Left colon (tissue), 2 donors: Measurements from ENCODE around the gene BTBD8. TPM values are rescaled to one million over a fixed set of nuclear protein-coding genes. Genes with fewer than 3 reads are reported as not detected.
A peak's percentile ranks its signal among the peaks of the same experiment; 100 is the strongest.

Source experiments
- ATAC-seq: fragments of 200-7000 bp; cut with Tn5 transposase; one replicate; pipeline ENCODE4 v1.9.1; 2020; ENCODE audit warnings: mild to moderate bottlenecking, moderate library complexity
- DNase-seq, 2 donors: peaks; one replicate each; pipeline ENCODE4 v3.0.0-alpha.2; 2020
- intact Hi-C, 2 donors: fragments of 100-400 bp; cut with DNase I in 1 of 2; cut with micrococcal nuclease in 1 of 2; formaldehyde crosslinking; loops; one replicate each; pipeline versions ENCODE4 v1.11.2 to v1.14.0; 2022; cut with DNase I, micrococcal nuclease
- total RNA-seq, 2 donors: library from RNA; stranded (reverse); fragmentation: NEBNext Ultra II Directional; extraction: Animal tissue kit (Norgen Biotek cat#: 25700); gene quantifications; one replicate each; pipeline ENCODE4 v1.2.1, GENCODE V29; 2021
- donor health status: DM: no; HTN: no; CAD: no.
- donor health status: DM: yes; HTN: yes; CAD: no.

BTBD8 gene
- total RNA-seq, 2 donors from 2014 or later, result 2.8 to 5.3 TPM

DNA sequence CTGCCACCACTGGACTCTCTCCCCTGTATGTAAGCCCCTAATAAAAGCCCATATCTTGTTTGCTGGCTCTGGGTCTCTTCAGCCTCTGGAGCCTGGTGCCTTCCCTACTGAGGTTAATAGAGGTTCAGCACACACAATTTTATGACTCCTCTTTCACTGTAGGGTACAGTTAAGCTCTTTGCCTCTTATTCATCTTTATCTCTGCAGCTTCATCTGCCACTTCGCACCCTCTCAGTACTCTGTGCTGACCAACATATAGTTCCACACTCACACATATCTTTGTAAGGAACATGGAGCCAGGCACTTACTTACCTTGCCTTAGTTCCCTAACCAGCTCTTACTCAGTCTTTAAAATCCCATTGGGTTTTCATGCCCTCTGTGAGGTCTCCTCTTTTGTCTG, 4.5 kb downstream of the BTBD8 start:
- ATAC-seq, result no peak
- intact Hi-C loops, result no loop called here
- no peak for DNase-seq

DNA sequence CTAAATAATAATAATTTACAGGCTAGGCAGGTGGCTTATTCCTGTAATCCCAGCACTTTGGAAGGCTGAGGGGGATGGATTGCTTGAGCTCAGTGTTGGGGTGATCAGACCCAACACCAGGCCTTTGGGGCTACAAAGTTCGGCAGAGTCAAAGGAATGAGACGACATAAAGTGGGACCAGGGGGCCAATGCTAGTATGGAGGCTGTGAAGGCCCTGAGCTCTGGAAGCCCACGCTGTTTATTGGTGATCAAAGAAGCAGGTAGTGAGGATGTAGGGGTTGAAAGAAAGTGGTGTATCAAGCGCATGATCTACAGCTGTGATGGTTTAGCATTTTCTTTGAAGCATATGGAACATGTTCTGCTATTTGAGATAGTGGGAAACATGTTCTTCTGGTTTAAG, 5.6 kb downstream of the BTBD8 start:
- no peak for DNase-seq
- intact Hi-C loops, result no loop called here
- no peak for ATAC-seq

DNA sequence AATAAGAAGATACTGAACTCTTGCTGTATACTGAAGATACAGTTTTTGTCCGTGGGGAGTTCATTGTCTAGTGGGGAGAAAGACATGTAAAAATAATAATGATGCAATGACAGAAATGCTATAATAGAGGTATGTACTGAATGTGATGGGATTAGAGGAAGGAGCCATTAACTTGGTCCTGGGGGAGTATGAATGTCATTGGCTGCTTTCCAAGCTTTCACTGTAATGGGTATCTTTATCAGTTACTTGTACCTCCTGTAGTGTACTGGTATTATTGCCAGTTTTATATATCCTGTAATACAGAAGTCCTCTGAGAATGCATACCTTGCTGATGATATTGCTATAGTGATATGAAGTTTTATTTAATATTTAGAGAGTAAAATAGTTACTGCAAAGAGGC, 7.4 kb downstream of the BTBD8 start:
- intact Hi-C loops, result no loop called here
- DNase-seq (no peak), ATAC-seq (no peak)

DNA sequence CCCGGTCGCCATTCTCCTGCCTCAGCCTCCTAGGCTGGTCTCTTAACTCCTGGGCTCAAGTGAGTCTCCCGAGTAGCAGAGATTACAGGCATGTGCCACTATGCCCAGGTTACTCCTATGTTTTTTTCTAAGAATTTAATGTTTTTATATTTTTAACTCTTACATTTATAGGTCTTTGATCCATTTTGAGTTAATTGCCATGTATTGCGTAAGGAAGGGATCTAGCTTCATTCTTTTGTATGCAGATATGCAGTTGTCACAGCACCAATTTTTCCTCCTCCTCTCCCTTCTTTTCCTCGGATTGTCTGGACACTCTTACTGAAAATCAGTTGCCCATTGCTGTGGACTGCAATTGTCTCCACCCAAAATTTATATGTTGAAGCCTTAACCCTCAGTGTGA, 11.5 kb downstream of the BTBD8 start:
- DNase-seq, result no peak
- no peak for ATAC-seq
- intact Hi-C loops, result no loop called here

DNA sequence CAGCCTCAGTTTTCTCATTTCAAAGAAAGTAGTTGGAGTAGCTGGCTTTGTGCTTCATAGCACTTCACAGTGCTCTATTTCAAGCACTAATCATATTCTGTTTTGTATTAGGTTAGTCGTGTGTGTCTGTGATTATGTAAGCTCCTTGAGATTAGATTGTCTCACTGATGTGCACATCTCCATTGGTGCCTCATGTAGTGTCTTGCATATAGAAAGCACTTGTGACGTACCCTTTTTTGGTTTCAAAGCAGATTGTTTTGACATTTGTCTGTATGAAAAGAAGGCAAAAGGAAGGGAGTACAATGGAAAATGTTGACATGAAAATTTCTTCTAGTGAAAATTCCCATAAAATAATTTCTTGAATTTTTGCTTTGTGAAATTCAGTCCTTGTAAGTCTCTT, 13.9 kb downstream of the BTBD8 start:
- intact Hi-C loops, result no loop called here
- no peak for ATAC-seq
- DNase-seq, result no peak

DNA sequence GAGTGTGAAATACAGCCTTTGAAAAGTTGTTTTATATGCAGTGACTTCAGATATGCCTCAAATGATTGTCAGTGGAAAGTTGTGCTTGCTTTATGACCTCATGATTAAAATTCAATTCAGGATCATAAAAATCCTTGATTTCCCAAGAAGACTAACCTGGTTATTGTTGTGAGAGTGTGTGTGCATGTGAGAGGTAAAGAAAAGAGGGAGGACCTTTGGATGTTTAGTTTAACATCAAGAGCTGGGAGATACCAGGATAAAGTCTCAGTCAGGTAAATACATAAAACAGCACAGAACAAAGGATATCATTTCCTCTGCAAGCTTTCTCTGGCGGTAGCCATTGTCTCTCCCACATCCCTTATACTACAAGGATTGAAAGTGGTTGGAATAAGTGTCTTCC, 14.4 kb downstream of the BTBD8 start:
- ATAC-seq (peak; percentile 92), DNase-seq (no peak)

DNA sequence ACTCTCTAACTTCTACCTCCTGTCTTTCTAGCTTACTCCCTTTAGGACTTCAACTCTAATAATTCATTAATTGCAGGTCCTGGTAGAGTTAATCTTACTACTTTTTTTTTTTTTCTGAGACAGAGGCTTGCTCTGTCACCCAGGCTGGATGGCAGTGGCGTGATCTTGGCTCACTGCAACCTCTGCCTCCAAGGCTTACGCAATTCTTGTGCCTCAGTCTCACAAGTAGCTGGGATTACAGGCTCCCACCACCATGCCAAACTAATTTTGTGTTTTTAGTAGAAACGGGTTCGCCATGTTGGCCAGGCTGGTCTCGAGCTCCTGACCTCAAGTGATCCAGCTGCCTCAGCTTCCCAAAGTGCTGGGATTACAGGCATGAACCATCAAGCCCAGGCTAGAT, 15.7 kb downstream of the BTBD8 start:
- DNase-seq (no peak), ATAC-seq (no peak)
- intact Hi-C loops, result no loop called here

More for the DNA sequence above, 14.4 kb downstream of the BTBD8 start:
- intact Hi-C loops, result no loop called here

DNA sequence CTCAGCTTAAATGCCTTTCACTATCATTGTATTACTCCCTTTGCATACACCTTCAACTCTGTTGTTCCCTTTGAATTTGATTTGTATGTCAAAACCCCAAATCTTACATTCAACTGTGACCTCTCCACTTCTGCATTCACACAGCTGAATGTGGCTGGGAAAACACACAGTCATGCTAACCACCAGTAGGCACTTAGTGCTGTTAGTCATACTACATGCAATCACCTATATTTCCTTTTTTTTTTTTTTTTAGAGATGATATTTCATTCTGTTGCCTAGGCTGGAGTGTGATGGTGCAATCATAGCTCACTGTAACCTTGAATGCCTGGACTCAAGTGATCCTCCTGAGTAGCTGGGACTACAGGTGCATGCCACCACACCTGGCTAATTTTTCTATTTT, 16.2 kb downstream of the BTBD8 start:
- no peak for DNase-seq
- intact Hi-C loops, result no loop called here
- ATAC-seq, result no peak

DNA sequence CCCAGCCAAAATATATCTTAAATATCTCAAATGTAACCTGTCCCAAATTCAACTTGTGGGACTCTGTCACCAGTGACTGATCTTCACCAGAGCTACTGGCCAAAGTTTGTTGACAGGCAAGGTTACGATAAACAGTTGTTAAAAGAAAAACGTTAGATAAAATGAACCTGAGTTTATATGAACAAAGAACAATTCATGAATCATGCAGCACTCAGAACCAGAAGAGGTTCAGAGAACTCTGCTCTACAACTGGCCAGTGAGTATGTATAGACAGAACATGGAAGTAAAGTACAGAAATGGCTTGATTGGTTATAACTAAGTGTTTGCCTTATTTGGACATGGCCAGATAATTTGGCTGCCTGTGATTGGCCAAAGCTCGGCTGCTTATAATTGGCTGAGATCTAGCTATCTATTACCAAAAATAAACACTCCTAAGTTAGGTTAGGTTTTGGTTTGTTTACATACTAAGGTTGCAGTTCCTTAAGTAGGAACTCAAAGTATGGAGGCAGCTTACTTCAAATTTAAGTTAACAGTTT, 25.5 kb downstream of the BTBD8 start:
- intact Hi-C loops, result no loop called here
- ATAC-seq (no peak), DNase-seq (no peak)

DNA sequence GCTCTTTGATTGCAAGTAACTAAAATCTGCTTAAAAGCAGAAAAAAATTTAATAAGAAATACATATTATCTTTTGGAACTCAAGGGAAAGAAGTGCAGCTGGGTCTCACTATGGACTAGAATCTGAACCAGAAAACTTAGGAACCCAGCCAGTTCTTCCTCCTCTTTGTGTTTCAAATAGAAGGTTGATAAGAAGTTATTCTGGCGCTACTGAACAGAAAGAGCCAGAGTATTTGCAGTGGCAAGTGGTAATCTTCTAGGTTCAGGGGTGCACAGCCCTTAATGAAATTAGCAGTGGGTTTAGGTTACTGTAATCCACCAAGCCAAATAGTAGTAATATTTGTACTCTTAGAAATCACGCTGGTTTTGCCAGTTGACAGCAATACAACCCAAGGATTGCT, 28.5 kb downstream of the BTBD8 start:
- DNase-seq, result no peak
- intact Hi-C loops, result no loop called here
- ATAC-seq, result no peak

DNA sequence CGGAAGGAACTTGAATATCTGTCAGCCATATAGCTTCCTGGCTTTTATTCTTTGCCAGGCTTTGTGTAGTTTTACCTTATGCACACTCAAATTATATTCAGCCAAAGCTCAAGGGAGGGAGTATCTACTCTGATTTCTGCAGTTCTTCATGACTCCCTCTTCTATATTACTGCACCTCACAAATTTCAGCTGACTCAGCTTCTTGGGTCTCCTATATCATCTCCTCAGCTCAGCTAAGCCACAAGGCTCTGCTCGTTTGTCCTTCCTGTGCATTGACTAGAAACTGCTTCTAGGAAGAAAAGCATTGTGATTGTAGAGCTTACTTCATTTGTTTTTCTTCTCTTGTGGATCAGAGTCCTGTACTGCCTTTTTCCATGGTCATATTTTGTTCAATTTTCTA, 37.4 kb downstream of the BTBD8 start:
- intact Hi-C loops, result no loop called here
- DNase-seq (no peak), ATAC-seq (no peak)

DNA sequence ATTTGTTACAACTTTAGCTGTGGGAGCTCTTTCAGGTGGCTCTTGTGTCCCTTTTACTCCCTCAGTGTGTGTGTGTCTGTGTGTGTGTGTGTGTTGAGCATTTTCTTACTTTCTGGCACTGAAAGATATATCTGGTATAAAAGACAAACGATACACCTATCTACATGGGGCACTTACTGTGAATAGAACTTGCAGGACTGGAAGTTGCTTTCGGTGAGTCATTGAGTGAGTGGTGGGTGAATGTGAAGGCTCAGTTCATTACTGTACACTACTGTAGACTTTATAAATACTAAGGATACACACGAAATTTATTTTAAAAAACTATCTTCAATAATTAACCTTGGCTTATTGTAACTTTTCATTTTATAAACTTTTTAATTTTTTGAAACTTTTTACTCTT, 38.7 kb downstream of the BTBD8 start:
- intact Hi-C loops, result no loop called here
- DNase-seq, result no peak
- no peak for ATAC-seq

DNA sequence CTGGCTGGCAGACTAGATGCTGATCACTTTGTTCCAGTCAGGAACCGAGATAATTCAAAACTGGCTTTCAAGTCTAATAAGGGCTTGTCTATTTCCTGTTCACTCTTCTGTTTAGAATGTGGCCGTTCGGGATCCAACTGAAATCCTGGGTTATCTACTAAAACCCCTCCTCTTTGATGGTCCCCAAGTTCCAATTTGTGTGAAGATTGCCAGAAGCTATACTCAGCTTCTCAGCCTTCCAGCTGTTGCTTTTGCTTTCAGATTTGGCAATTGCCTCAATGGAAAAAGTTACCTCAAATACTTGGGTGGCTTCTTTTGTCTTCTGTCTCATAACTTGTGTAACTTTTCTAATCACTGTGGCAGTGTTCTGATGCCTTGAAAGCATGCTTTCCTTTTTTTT, 43.7 kb downstream of the BTBD8 start:
- ATAC-seq (no peak), DNase-seq (no peak)
- intact Hi-C loops, result no loop called here

DNA sequence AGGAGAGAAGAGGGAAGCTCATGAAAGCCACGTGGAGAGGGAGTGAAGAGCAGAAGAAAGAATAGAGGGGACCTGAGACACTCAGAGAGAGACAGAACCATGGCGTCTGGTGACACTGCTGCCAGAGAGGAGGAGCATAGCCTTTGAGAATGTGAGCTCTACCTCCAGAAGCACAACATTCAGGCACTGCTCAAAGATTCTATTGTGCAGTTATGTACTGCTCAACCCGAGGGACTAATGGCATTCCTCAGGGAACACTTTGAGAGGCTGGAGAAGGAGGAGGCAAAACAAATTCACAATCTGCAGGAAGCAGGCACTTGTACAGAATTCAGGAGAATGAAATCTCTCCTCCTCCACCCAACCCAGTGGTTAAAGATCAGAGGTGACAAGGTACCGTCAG, 45.1 kb downstream of the BTBD8 start:
- intact Hi-C loops, result no loop called here
- DNase-seq (no peak), ATAC-seq (no peak)

DNA sequence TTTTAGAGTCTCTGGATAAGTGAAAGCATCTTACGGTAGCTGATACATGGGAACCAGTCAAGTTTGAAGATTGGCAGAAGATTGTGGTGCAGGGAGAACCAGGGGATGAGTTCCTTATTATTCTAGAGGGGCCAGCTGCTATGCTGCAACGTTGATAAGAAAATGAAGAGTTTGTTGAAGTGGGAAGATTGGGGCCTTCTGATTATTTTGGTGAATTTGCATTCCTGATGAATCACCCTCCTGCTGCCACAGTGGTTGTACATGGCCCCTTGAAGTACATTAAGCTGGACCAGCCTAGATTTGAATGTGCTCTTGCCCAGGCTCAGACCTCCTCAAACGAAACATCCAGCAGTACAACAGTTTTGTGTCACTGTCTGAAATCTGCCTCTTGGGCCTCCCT, 45.9 kb downstream of the BTBD8 start:
- intact Hi-C loops, result no loop called here
- DNase-seq, result no peak
- no peak for ATAC-seq

DNA sequence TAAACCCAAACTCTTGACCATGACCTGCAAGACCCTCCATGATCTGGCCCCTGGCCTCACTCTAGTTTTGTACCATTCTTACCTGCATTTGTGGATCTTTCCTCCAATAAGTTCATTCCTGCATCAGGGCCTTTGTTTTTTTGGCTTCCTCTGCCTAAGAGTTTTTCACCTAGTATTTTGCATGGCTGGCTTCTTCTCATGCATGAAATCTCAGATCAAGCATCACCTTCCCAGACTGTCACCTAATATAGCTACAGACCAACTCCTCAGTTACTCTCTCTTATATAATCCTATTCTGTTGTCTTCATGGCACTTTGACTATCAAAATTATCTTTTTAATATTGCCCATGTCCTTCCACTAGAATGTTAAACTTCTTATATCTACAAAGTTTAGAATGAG, 54.2 kb downstream of the BTBD8 start:
- intact Hi-C loops, result no loop called here
- no peak for DNase-seq
- no peak for ATAC-seq

DNA sequence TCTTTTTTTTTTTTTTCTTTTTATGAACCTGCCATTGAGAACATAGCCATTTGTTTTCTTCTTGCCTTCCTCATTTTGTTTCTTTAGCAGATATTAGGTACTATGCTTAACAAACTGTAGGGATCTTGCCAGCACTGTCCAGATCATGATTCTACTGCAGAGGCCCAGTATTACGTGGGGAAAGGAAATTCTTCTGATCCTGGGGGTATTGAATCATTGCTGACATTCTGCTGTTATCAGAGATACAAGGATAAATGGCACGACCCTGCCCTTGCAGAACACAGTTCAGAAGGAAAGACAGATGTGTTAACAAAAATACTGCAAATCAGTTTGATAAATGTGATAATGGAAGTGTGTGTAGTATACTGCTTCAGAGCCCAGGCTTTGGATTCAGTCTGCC, 56.2 kb downstream of the BTBD8 start:
- no peak for ATAC-seq

DNA sequence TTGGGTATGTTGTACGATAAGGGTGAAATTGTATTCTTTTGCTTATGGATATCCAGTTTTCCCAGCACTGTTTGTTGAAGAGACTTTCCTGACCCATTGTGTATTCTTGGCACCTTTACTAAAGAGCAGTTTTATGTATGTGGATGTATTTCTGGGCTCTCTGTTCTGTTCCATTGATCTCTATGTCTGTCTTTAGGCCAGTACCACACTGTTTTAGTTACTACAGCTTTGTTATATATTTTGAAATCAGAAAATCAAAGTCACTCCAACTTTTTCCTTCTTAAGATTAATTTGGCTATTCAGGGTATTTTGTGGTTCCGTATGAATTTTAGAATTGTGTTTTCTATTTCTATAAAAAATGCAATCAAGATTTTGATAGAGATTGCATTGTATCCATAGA, 74.8 kb downstream of the BTBD8 start:
- intact Hi-C loops, result no loop called here
- DNase-seq, result no peak
- ATAC-seq, result no peak

More for the DNA sequence above, 56.2 kb downstream of the BTBD8 start:
- no peak for DNase-seq
- intact Hi-C loops, result no loop called here

DNA sequence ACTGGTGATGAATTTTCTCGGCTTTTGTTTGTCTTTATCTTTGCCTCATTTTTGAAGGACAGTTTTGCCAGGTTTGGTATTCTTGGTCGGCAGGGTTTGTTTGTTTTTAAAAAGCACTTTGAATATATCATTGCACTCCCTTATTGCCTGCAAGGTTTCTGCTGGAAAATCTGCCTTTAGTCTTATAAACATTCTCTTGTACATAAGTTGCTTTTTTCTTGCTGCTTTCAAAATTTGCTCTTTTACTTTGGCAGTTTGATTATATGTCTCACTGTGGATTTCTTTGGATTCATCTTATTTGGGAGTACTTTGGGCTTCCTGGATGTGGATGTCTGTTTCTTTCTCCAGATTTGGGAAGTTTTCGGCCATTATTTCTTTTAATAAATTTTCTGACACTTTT, 79.4 kb downstream of the BTBD8 start:
- intact Hi-C loops, result no loop called here

DNA sequence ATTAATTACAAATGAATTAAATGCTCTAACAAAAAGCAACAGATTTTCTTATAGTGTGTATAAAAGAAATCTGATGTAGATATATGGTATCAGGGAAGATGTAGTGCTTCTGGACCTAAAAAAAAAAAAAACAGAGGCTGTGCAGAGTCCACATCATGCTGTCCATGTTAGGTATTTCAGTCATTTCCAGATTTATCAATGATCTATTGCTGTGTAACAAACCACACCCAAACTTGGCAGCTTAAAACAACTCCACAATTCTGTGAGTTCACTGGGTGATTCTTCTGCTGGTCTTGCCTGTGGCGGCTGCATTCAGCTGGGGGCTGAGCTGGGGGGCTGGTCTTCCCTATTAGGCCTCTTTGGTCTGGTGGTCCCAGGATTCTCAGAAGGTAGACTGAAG, 85.2 kb downstream of the BTBD8 start:
- ATAC-seq, result no peak
- DNase-seq, result no peak
- intact Hi-C loops, result no loop called here

More for the DNA sequence above, 79.4 kb downstream of the BTBD8 start:
- ATAC-seq (no peak), DNase-seq (no peak)

DNA sequence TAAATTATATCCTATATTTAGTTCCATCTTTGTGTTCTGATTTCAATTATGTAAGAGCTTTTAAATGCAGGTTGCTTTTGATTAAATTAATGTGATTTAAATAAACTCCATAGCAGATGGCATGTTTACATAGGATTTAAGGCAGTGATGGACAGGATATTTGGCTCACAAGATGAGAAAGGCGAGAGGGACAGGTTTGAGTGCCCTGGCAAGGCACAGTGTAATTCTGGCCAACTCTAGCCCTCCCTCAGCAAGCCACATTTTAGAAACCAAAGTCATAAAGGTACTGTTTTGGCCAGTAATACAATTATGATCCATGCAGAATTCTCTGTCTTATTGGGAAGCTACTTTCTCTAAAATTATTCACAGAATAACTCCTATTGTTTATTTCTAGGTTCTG, 87.0 kb downstream of the BTBD8 start:
- intact Hi-C loops, result no loop called here
- no peak for DNase-seq
- no peak for ATAC-seq

DNA sequence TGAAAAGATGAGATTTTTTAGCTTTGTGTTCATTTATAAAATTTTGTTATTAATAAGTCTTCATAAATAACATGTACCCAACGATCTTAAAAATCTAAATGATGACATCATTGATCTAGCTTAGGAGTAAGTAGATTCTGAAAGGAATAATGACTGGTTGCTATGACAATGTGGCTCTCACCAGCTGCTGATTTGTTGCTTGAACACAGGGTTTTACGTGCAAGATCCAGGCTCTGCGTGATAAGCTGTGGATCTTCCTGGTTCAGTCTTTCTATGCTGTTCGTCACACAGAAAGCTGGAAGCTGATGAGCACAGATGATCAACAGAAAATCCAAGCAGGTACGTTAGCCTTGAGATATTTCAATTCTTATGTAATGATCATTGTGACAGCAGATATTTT, 88.5 kb downstream of the BTBD8 start:
- ATAC-seq, result no peak
- intact Hi-C loops, result no loop called here
- no peak for DNase-seq
